A204.1 (cell line): ENCODE data around the gene LTK.

Source experiments
- FAIRE-seq: peaks from 2 replicates; lab custom pipeline; 2012; peaks lifted over from hg19 to GRCh38; lab: Jason Lieb, UNC

Gene LTK

GRCh38 chr15:41498657-41499056, 15.0 kb downstream of the LTK start:
- FAIRE-seq, result no peak

- FAIRE-seq, result no peak
Measured at GRCh38 chr15:41495736-41496599, 17.7 kb downstream of the LTK start.

GRCh38 chr15:41494922-41495735, 18.5 kb downstream of the LTK start:
- no peak for FAIRE-seq

- FAIRE-seq, result no peak
Measured at GRCh38 chr15:41494190-41494921, 19.3 kb downstream of the LTK start.

- FAIRE-seq, result no peak
Measured at GRCh38 chr15:41493902-41494189, 19.8 kb downstream of the LTK start.

GRCh38 chr15:41493205-41493901, 20.3 kb downstream of the LTK start, which contains the start of gene ITPKA:
Gene ITPKA, plus strand, starts transcription at chr15:41493874. Its CDS starts 54 bp downstream, at chr15:41493928.
- FAIRE-seq, result no peak

GRCh38 chr15:41492597-41493204, 20.9 kb downstream of the LTK start:
- FAIRE-seq, result no peak

GRCh38 chr15:41491889-41492288, 21.7 kb downstream of the LTK start:
- no peak for FAIRE-seq

- no peak for FAIRE-seq
Measured at GRCh38 chr15:41490355-41490754, 23.3 kb downstream of the LTK start.

GRCh38 chr15:41489641-41490040, 24.0 kb downstream of the LTK start:
- no peak for FAIRE-seq

GRCh38 chr15:41487802-41488201, 25.8 kb downstream of the LTK start:
- FAIRE-seq, result no peak

- no peak for FAIRE-seq
Measured at GRCh38 chr15:41487381-41487780, 26.2 kb downstream of the LTK start.

GRCh38 chr15:41486286-41486685, 27.3 kb downstream of the LTK start:
- no peak for FAIRE-seq

- FAIRE-seq, result no peak
Measured at GRCh38 chr15:41484937-41485625, 28.5 kb downstream of the LTK start.

- no peak for FAIRE-seq
Measured at GRCh38 chr15:41483519-41483918, 30.1 kb downstream of the LTK start.

GRCh38 chr15:41483115-41483514, 30.5 kb downstream of the LTK start:
- no peak for FAIRE-seq

GRCh38 chr15:41482110-41482877, 31.3 kb downstream of the LTK start:
- no peak for FAIRE-seq

GRCh38 chr15:41480396-41481140, 33.1 kb downstream of the LTK start:
- FAIRE-seq, result no peak

GRCh38 chr15:41476416-41477048, 37.1 kb downstream of the LTK start:
- FAIRE-seq, result no peak
